Stimulated activated CD8-positive, alpha-beta memory T cell treated with anti-CD3 and anti-CD28 coated beads, Interleukin-15, amount 100 ng/mL, for 24 hours (primary cell): Measurements from ENCODE around the gene BOLA1.
"Not testable (repeated sequence)": the region's sequence is repeated elsewhere in the genome, so short reads cannot be mapped to it uniquely, and the experiment has no call there.

Experiments
- DNase-seq: peaks from one replicate; pipeline ENCODE4 v3.0.0-alpha.2; 2020; ENCODE audit warnings: low read depth

Gene BOLA1

GRCh38 chr1:149887196-149887455 lies 12.2 kb upstream of the BOLA1 start:
- DNase-seq: not testable (repeated sequence)

DNA sequence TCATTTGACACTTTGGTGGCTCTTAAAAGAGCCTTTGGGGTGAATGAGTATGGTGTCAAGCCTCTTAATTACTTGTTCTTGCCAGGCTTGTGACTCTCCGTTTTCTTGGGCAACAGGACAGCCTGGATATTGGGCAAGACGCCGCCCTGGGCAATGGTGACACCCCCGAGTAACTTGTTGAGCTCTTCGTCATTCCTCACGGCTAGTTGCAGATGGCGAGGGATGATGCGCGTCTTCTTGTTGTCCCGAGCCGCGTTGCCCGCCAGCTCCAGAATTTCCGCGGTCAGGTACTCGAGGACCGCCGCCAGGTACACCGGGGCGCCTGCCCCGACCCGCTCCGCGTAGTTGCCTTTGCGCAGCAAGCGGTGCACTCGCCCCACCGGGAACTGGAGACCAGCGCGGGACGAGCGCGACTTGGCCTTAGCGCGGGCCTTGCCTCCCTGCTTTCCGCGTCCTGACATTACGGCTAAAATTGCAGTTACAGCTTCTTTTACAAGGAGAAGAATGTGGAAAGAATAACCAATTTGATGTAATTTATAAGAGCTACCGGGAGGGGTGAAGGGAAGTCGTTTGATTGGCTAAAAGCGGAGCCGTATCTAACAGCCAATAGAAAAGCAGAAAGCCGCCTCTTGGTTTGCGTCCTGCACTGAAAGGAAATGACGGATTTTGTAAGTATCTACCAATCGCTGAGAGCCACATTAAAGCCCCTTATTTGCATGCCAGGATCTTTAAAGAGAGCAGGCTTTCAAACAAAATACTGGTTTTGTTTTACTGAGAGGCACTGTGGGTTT lies 11.7 kb upstream of the BOLA1 start:
- peak; percentile 49 for DNase-seq

DNA sequence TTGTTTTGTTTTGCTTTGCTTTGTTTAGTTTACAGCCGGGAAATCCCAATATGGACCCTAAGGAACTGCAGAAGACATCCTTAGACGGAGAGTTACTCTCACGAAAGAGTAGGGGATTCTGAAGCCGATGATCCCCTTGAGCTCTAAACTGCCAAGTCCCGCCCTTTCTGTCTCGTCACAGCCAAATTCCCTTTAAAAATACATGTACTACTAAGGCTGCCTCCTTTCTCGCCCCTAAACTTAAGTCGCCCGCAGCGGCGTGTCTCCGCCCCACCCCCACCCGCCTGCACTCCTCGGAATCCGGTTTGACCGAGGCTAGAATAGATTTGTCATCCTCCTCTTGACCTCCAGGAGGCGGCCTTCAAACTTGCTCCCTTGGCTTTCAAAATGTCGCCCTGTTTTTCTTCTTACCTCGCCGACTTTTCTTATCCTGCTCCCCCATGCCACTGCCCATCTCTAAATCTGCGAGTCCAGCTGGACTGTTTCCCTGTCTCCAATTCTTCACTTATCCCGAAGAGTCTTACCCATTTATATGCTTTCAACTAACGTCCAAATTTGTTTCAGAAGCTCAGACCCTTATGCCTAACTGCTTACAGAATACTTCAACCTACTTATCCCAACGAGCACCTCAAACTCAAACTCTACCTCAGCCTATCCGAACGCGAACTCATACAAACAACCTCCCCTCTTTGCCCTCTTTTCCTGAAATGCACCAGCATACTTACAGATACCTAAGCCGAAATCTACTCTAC lies 10.9 kb upstream of the BOLA1 start:
- peak; percentile 53 for DNase-seq

DNA sequence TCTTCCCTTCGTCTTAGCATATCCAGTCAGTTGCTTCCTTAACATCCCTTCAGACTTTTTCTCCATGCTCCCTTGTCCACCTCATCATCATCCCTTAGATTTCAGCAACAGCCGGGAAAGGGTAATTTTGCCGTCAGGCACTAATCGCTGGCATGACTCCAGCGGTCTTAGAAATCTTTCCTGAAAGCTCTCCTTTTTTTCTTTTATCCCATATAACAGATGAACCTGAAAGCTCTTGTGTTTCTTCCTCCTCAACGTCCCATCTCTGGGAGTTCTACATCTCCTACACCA lies 10.4 kb upstream of the BOLA1 start:
- no peak for DNase-seq

GRCh38 chr1:149896575-149896974 lies 2.8 kb upstream of the BOLA1 start:
- DNase-seq: no peak

- no peak for DNase-seq
These were observed 4.6 kb downstream of the BOLA1 start for GRCh38 chr1:149903836-149904491.

DNA sequence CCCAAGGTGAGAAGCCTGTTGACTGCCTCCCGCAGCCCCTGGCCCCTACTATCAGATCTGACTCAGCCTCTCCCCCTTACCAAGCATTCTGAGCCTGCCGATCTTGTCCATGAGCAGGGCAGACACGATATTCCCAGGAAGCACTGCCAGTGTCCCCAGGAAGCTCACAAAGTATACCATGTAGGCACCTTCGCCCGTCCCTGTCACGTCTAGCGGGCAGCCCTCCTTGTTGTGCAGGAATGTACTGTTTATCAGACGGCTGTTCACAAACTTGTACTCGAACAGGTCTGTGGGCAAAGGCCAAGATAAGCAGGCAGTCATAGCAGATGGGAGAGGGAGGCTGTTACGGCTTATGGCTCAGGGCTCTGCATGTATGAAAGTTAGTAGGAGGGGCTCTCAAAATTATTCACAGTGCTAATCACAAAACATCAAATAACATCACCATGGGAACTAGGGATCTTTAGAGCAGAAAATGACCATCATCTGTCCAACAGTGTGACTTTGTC lies 7.3 kb downstream of the BOLA1 start:
- no peak for DNase-seq

DNA sequence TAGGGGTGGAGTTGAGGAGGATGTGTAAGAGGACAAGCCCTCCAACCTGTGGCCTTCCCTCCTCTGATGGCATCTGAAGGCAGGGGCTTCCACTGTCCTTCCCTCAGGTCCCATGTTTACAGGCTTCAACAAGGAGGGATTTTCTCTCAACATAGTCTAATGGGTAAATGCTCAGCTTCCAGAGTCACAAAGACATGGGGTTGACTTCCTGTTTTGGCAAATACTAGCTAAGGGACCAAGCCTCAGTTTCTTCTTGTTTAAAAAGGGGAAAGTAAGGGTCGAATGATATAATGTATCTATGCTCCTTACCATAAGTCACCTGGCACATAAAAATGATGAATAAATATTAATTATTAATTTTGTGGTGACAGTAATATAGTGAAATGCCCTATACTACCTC lies 15.2 kb downstream of the BOLA1 start:
- no peak for DNase-seq

GRCh38 chr1:149915429-149916192 lies 16.2 kb downstream of the BOLA1 start:
- no peak for DNase-seq

DNA sequence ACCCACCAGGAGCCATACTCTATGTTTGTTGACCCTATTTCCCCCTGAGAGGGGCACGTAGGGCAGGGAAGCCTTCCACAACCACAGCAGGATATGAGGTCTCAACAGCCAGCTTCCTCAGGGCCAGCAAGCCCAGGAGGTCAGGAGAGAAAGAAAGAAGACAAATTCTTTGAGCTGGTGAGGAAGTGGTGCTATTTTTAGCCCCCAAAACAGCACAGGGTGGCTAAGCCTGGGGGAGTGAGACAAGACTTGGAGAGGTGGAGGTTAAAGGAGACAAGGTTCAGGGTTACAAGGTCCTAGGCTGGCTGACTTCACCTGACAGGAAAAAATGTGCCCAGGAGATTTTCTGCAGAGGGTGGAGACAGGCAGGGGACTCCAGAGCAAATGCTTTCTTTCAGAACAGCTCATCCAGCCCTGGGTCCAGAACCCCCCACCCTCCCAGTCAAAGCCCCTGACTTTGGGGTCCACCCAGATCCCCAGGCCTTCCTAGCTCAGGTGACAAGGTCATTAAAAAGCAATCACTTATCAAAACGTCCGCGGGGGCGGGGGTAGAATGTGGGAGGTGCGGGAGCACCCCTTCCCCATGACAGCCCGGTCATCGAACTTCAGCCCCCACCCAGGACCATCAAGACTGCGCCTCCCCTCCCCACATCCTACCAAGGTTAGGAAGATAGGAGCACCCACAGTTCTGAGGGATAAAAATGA lies 17.0 kb downstream of the BOLA1 start:
- DNase-seq: no peak

GRCh38 chr1:149916898-149917252 lies 17.5 kb downstream of the BOLA1 start:
- DNase-seq: no peak

DNA sequence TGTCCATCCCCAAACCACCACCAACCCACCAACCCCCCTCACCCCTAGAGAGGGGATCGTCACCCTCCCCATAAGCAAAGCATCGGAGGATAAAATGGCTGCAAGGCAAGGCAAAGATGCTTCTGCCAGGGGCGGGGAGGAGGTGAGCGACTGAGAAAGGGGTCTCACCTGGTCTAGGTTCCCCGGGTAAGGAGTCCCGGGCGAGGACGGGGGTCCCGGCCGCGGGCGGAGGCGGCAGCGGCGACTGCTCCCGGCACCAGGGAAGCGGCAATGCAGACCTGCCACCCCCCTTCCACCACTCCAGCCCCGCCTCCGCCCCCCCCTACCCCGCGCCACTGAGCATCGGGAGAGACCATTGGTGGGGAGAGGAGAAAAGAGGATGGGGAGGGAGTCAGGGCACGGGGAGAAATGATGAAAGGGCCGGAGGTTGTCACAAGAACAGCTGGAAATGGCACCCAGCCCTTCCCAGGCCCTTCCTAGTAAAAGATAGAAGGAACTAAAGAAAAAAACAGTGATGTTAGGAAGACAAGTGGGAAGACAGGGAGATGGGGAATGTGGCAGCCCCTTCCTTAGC lies 18.3 kb downstream of the BOLA1 start, which contains the start of gene SV2A:
Gene SV2A (minus strand): TSS at position 274 of the 574 bp plus-strand sequence. CDS start 4,004 bp downstream, outside the sequence.
- DNase-seq: no peak

- no peak for DNase-seq
These were observed 24.3 kb downstream of the BOLA1 start for GRCh38 chr1:149923626-149924025.

DNA sequence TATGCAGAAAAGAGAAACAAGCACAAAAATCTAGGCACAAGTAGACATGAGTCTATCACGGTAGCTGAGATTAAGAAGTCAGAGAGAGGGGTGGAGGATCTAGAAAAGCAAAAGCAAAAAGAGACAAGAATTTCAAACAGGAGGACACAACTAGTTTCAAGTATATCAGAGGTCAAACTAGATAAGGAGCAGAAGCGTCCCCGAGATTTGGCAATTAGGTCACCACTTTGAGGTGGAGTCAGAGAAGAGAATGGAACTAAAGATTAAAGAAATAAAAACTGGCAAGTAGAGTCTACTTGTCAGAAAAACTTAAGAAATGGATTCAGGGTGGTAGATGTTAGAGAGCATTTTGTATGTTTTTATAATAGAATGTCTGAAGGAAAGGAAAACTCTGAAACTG lies 26.0 kb downstream of the BOLA1 start:
- DNase-seq: no peak

DNA sequence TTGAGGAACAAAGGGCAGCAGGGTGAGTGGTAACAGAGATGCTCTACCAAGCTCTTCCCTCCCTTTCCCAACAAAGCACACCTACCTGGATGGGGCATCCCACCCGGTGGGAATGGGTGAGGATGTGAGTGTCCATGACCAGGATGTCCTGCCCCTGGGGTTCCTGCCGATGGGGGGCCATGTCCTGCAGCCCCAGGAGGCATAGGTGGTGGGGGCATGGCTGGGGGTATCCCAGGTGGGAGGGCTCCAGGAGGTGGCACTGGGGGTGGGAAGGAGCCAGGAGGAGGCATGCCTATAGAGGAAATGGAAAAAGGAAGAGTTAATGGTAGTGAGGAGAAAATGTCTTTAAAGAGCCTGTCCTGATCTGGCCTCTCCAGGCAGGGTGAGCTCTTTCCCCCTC lies 26.4 kb downstream of the BOLA1 start:
- no peak for DNase-seq

GRCh38 chr1:149926296-149926695 lies 26.9 kb downstream of the BOLA1 start:
- no peak for DNase-seq

DNA sequence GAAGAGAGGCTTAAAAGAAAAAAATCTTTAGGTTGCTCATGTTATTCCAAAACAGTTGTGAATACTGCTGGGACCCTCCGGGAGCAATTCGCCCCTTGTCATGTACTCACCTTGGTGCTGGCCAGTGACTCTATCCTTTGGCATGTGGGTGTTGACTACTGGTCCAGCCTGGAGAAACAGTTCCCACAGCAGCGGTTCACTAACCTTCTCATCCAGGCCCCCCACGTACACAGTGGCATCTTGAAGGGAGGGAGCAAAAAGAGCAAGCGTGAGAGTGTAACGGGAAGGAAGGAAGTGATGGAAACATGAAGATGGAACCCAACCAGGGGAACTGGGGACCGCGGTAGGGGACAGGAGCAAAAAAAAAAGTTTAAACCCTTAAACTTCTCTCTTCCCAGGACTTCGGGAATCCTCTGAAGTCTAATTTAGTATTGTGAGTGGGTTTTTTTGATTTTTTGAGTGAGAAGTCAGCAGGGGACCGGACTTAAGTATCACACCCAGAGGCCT lies 27.7 kb downstream of the BOLA1 start:
- no peak for DNase-seq

- DNase-seq: peak; percentile 90
These were observed 28.4 kb downstream of the BOLA1 start, which contains the start of gene SF3B4 for GRCh38 chr1:149927563-149928400. Gene SF3B4 (minus strand): TSS chr1:149927803. CDS start chr1:149927759, 44 bp downstream.

- no peak for DNase-seq
These were observed 29.0 kb downstream of the BOLA1 start for GRCh38 chr1:149928401-149928724.

- DNase-seq: no peak
These were observed 30.5 kb downstream of the BOLA1 start for GRCh38 chr1:149929856-149930255.
